GM21717 (cell line): Measurements from ENCODE around the gene USP20.

Experiments
- ATAC-seq: cut with Tn5 transposase; IDR thresholded peaks from one replicate; pipeline ENCODE4 v1.9.1; 2021; ENCODE audit warnings: mild to moderate bottlenecking, moderate library complexity; ENCODE audit not compliant: unreplicated experiment

USP20 gene

DNA sequence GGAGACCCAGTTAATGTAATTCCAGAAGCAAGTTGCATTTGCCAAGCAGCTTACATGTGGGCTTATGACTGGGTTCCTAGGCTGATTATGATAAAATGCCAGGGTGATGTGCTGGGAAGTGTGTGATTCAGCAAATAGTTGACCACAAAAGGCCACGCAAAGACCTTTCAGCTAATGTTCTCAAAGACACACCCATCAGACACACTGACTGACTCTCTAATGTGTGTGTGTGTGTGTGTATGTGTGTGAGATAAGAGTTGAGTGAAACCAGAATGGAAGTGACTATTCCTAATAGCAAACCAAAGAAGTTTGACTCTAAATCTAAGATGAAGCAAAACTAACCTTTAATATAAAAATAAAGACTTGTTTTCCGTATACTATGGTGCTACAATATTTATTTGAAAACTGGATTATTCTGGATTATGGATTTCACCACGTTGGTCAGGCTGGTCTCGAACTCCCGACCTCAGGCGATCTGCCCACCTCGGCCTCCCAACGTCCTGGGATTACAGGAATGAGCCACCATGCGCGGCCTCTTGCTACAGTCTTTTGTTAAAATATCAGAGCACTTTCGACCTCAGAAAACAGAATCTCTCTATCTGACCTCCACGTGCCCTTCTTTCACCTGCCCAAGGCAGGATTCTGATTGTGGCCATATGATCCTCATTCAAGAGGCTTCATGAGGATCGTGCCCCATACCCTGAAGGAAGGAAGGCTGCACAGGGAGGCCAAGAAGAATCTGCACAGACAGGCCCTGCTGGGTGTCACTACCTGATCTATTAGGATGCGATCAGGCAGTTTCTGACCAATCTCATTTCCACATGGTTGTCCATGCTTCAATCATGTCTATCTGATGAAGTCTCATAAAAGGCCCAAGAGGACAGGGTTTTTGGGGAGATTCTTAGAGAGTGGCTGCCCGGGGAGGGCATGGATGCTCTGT lies 75.6 kb downstream of the USP20 start:
- no peak for ATAC-seq

DNA sequence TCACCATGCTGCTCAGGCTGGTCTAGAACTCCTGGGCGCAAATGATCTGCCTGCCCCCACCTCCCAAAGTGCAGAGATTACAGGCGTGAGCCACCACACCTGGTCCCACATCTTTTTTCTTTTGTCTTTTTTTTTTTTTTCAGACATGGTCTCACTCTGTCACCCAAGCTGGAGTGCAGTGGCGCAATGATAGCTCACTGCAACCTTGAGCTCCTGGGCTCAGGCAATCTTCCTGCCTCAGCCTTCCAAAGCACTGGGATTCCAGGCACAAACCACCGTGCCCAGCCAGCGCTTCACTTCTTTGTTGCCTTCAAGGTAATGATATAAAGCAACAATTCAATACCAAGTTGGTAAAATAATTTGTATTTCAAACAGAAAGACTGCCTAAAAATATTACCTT lies 78.8 kb downstream of the USP20 start:
- ATAC-seq = no peak

DNA sequence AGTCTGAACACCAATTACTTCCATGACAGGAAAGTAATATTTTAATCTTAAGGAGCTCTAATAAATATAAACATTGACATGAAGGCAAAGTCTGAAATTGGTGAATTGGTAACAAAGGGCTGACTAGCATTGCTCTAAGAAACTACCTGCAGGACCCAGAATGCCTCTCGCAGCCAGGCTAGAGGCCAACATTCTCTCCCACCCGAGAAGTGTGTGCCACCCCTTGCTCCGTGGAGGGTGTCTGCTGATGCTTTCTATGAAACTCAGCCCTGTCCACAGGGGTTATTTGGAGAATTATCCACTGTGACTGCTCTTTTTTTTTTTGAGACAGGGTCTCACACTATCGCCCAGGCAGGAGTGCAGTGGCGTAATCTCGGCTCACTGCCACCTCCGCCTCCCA lies 81.4 kb downstream of the USP20 start:
- ATAC-seq = no peak

DNA sequence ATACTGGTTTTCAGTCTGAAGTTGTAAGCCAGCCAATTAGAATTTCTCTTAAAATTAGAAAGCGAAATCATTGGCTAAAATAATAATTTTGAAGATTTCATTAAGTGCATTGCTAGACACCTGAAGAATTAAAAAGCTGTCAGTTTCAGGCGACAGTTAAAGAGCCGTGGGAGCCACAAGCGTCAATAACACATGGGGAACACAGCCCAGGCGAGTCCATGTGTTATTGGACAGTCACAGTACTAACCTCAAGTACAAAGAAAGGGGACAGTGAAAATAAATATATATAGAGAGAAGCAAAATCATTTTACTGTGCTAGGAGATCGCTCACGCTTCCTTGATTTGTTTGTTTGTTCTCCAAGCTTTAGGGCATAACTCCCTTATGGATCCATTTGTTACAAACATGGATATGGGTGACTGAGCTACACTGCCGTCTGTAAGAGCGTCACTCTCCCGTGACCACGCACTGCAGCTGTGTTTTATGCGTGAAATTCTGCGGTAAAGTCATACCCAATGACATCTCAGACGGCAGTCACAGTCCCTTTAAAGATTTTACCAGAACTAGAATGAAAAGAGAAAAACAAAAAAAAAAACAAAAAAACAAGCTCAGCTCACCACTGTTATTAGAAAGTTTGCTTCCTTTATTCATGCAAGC lies 83.2 kb downstream of the USP20 start:
- no peak for ATAC-seq

DNA sequence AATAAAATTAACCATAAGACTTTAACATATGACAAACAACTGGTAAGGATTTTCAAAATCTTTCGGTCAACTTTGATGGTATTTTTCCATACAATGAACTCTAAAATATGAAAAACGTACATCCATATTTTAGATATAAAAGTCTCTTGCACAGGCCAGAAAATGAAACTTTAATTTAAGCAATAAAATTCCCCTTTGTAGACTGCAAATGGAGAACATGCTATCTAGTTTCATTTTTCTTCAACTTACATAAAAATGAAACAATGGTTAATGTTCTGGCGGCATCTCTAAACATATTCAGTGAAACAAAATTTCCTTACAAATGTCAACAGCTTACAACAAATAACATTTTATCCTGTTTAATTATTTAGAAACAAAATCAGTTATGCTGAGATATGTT lies 84.0 kb downstream of the USP20 start:
- ATAC-seq = no peak

DNA sequence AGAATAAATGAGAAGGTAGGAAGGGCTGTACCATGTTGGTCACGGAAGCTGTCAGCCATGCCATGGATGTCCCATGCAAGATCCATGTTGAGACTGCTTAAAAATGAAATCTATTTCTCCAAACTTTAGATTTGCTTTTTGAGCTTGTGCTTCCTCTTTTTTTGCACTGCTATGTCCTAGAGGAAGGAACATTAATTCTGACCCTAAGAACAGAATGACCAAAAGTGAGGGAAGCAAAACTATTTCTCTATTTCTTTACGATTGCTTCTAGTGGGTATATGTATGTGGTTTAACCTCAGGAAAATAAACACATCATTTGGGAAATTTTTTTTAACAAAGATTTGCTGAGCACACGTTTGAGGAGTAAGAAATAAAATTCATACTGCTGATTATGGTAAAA lies 84.6 kb downstream of the USP20 start:
- ATAC-seq = no peak

DNA sequence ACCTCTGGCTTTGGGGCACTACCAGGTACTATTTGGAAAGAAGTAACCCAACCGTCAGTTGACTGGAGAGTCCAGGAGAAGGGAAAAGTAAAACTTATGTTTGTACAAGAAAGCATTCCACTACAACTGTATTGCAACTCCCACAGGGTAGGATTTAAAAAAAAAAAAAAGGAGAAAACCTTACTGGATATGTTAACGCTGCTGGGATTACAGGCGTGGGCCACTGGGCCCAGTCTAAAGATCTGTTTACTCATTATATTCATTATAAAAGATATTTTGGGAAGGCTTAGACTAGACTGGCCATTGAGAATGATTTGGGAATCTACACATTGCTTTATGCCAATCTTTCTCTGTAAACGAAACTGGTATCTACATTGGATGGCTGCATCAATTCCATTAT lies 86.6 kb downstream of the USP20 start:
- no peak for ATAC-seq

DNA sequence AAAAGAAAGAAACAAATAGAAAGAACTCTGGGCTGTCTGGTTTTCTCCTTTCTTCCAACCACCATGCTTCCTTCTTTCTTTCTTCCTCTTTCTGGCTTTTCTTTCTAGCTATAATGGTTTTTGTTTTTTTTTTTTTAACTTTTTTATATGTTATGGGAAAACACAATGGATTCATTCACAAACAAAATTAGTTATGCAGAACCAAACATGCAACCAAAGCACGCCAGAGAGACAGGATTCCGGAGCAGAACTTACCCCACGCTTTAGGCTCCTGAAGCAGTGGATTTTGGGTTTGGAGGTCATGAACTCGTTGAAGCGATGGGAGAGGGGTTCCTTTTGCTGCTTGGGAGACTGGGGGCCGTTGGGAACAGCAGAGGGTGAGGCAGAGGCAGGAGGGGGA lies 88.3 kb downstream of the USP20 start:
- no peak for ATAC-seq

DNA sequence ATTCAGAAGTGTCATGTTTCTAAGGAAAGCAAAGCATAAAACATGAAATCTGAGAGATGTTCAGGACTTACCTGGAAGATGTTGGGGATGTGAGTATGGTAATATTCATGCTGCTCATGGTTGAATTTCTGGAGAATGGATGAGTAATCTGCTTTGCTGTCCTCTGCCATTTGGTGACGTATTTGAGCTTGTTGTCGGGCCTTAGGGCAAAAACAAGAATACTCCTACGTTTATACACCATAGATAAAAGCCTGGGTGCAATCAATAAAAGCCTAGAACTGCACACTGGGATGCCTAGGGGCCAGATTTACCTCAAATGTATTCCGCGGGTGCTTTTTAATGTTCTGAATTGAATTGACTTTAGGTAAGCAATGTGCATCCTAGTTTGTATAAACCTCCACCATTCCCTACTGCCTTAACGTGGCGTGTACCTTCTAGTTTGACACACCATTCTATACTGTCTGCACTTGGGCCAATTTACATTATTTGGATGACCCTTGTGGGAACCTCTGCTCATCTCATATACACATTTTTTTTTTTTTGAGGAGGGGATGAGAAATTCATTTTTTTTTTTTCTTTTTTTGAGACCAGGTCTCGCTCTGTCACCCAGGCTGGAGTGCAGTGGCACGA lies 94.4 kb downstream of the USP20 start:
- no peak for ATAC-seq

DNA sequence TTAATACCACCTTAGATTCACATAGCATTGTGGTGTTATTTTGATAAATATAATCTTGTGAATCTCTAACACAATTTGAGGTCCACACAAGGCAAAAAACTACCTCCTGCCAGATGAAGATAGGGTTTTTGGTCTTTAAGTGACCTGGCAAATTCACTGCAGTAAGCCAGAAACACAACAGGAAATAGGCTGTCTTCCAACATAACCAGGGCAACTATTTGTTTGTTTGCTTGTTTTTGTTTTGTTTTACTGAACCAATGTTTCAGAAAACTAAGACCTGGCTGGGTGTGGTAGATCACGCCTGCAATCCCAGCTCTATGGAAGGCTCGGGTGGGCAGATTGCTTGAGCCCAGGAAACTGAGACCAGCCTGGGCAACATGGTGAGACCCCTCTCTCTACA lies 95.5 kb downstream of the USP20 start:
- ATAC-seq = no peak
